Liver (tissue), 9 donors: Measurements from ENCODE around the gene ERBB3. TPM values are rescaled to one million over a fixed set of nuclear protein-coding genes. Genes with fewer than 3 reads are reported as not detected.
A peak's percentile ranks its signal among the peaks of the same experiment; 100 is the strongest.

ENCODE experiments used
- DNase-seq: peaks from one replicate; pipeline ENCODE4 v3.0.0-alpha.2; 2017; ENCODE audit warnings: low spot score
- H3K27ac ChIP-seq, 2 donors: one replicate each; pipeline ENCODE4 v1.7.0; 2013; ENCODE audit warnings: inconsistent platforms in 2 of 2, low read length in 2 of 2, control low read depth in 1 of 2, low read depth in 1 of 2, mild to moderate bottlenecking in 1 of 2
- H3K27me3 ChIP-seq, 4 donors: one replicate each; pipeline versions ENCODE4 v1.6.1 to v1.7.0; 2013; ENCODE audit warnings: low read length in 3 of 4, inconsistent platforms in 1 of 4, mild to moderate bottlenecking in 1 of 4, moderate library complexity in 1 of 4; ENCODE audit not compliant: control insufficient read depth in 4 of 4, insufficient read depth in 4 of 4
- H3K36me3 ChIP-seq, 4 donors: one replicate each; pipeline versions ENCODE4 v1.6.1 to v1.7.0; 2013; ENCODE audit warnings: low read length in 3 of 4, mild to moderate bottlenecking in 3 of 4, low read depth in 1 of 4, moderate library complexity in 1 of 4; ENCODE audit not compliant: control insufficient read depth in 4 of 4, insufficient read depth in 3 of 4
- H3K4me1 ChIP-seq, 4 donors: one replicate each; pipeline versions ENCODE4 v1.6.1 to v1.7.0; 2013; ENCODE audit warnings: low read length in 3 of 4, mild to moderate bottlenecking in 3 of 4, moderate library complexity in 1 of 4; ENCODE audit not compliant: control insufficient read depth in 4 of 4, insufficient read depth in 4 of 4
- H3K4me3 ChIP-seq, 3 donors: one replicate each; pipeline versions ENCODE4 v1.6.1 to v1.7.0; 2013; ENCODE audit warnings: low read length in 3 of 3, control low read depth in 1 of 3, low read depth in 1 of 3, mild to moderate bottlenecking in 1 of 3
- H3K9ac ChIP-seq, 2 donors: one replicate each; pipeline ENCODE4 v1.7.0; 2013; ENCODE audit warnings: low read length in 2 of 2, mild to moderate bottlenecking in 2 of 2, moderate library complexity in 2 of 2, control low read depth in 1 of 2, low read depth in 1 of 2
- H3K9me3 ChIP-seq, 4 donors: one replicate each; pipeline versions ENCODE4 v1.6.1 to v1.7.0; 2013; ENCODE audit warnings: low read length in 3 of 4; ENCODE audit not compliant: control insufficient read depth in 4 of 4
- ATF3 ChIP-seq: IDR thresholded peaks from 2 replicates; pipeline ENCODE4 v1.6.1; 2016; ENCODE audit warnings: antibody characterized with exemption
- EGR1 ChIP-seq, 2 donors: IDR thresholded peaks; 2 replicates each; pipeline ENCODE4 v1.6.1; 2016 to 2018; ENCODE audit warnings: antibody characterized with exemption in 2 of 2, low read depth in 2 of 2
- FOXA1 ChIP-seq: IDR thresholded peaks from 2 replicates; pipeline ENCODE4 v1.6.1; 2016; ENCODE audit warnings: antibody characterized with exemption
- FOXA2 ChIP-seq: IDR thresholded peaks from 2 replicates; pipeline ENCODE4 v1.6.1; 2016; ENCODE audit warnings: antibody characterized with exemption
- GABPA ChIP-seq, 2 donors: IDR thresholded peaks in 1 of 2; conservative IDR thresholded peaks in 1 of 2; 2 replicates each; pipeline ENCODE4 v1.6.1; 2016; ENCODE audit warnings: antibody characterized with exemption in 2 of 2, mild to moderate bottlenecking in 1 of 2, moderate library complexity in 1 of 2
- HNF4A ChIP-seq, 2 donors: conservative IDR thresholded peaks; 2 replicates each; pipeline ENCODE4 v1.6.1; 2016; ENCODE audit warnings: antibody characterized with exemption in 2 of 2, mild to moderate bottlenecking in 2 of 2
- HNF4G ChIP-seq: IDR thresholded peaks from 2 replicates; pipeline ENCODE4 v1.6.1; 2016; ENCODE audit warnings: antibody characterized with exemption
- JUND ChIP-seq, 2 donors: IDR thresholded peaks; 2 replicates each; pipeline ENCODE4 v1.6.1; 2016; ENCODE audit warnings: antibody characterized with exemption in 2 of 2
- MAX ChIP-seq: IDR thresholded peaks from 2 replicates; pipeline ENCODE4 v1.6.1; 2016; ENCODE audit warnings: antibody characterized with exemption
- NR2F2 ChIP-seq: IDR thresholded peaks from 2 replicates; pipeline ENCODE4 v1.6.1; 2016; ENCODE audit warnings: antibody characterized with exemption
- RAD21 ChIP-seq, 2 donors: IDR thresholded peaks; 2 replicates each; pipeline ENCODE4 v1.6.1; 2016; ENCODE audit warnings: antibody characterized with exemption in 2 of 2, mild to moderate bottlenecking in 2 of 2
- RXRA ChIP-seq, 2 donors: IDR thresholded peaks; 2 replicates each; pipeline ENCODE4 v1.6.1; 2017 to 2018; ENCODE audit warnings: antibody characterized with exemption in 2 of 2, mild to moderate bottlenecking in 1 of 2
- SP1 ChIP-seq: IDR thresholded peaks from 2 replicates; pipeline ENCODE4 v1.6.1; 2018; ENCODE audit warnings: antibody characterized with exemption, mild to moderate bottlenecking
- TAF1 ChIP-seq: conservative IDR thresholded peaks from 2 replicates; pipeline ENCODE4 v1.6.1; 2016; ENCODE audit warnings: antibody characterized with exemption, mild to moderate bottlenecking
- YY1 ChIP-seq: IDR thresholded peaks from 2 replicates; pipeline ENCODE4 v1.6.1; 2016; ENCODE audit warnings: antibody characterized with exemption, mild to moderate bottlenecking
- WGBS: extraction: QIAGEN DNeasy Blood & Tissue Kit; methylation state at CpG from one replicate; pipeline ENCODE4 v1.1.7; 2013; 5-methylcytosine and 5-hydroxymethylcytosine counted together
- polyA plus RNA-seq, 2 donors: library from polyadenylated mRNA; stranded (reverse) in 1 of 2; unstranded in 1 of 2; fragments of 200-250 nt in 1 of 2; fragments of >200 nt in 1 of 2; fragmentation: Nextera tagmentation in 1 of 2; extraction: Ambion mirVana in 1 of 2; gene quantifications; one replicate each; pipeline versions ENCODE4 v1.2.1 to v1.2.3, GENCODE V29; 2013 to 2015
- total RNA-seq, 2 donors: library from RNA; depleted of rRNA; stranded (reverse); fragments of >200 nt; gene quantifications; one replicate each; pipeline ENCODE4 v1.2.3, GENCODE V29; 2014
- TF ChIP-seq, protein P1 (sequence below): IDR thresholded peaks from 2 replicates; pipeline ENCODE4 v1.6.1; 2016; ENCODE audit warnings: antibody characterized with exemption
- TF ChIP-seq, protein P2 (sequence below): IDR thresholded peaks from 2 replicates; pipeline ENCODE4 v1.6.1; 2016; ENCODE audit warnings: antibody characterized with exemption, mild to moderate bottlenecking
- donor health status: healthy.
- donor health status: healthy.
- donor health status: healthy.
- donor health status: healthy.
- donor health status: healthy.

Gene ERBB3
- total and polyA plus RNA-seq, 4 donors, result 32.4 to 141 (median 51.6) TPM

- no peak for TF ChIP-seq GABPA (IDR thresholded peaks at IDR 0.05 in 1 of 2, conservative IDR thresholded peaks at IDR 0.05 in 1 of 2)
- no peak for TF ChIP-seq HNF4G
- no peak for TF ChIP-seq RXRA (IDR thresholded peaks at IDR 0.05)
- TF ChIP-seq TAF1, result no peak
- TF ChIP-seq RAD21 (IDR thresholded peaks at IDR 0.05), result no peak
- TF ChIP-seq, protein P1, sequence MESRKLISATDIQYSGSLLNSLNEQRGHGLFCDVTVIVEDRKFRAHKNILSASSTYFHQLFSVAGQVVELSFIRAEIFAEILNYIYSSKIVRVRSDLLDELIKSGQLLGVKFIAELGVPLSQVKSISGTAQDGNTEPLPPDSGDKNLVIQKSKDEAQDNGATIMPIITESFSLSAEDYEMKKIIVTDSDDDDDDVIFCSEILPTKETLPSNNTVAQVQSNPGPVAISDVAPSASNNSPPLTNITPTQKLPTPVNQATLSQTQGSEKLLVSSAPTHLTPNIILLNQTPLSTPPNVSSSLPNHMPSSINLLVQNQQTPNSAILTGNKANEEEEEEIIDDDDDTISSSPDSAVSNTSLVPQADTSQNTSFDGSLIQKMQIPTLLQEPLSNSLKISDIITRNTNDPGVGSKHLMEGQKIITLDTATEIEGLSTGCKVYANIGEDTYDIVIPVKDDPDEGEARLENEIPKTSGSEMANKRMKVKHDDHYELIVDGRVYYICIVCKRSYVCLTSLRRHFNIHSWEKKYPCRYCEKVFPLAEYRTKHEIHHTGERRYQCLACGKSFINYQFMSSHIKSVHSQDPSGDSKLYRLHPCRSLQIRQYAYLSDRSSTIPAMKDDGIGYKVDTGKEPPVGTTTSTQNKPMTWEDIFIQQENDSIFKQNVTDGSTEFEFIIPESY, result no peak
- WGBS, result 69% methylated on average over 4 of the region's 4 CpGs
- no peak overlapping the region for H3K27ac ChIP-seq
- peaks cover 28 to 73% (median 58%) of the 10 kb centered on the region in 4 donors for H3K4me1 ChIP-seq
- H3K9ac ChIP-seq, result no peak overlapping the region
- no peak for DNase-seq
- H3K27me3 ChIP-seq, result no peaks in the 10 kb centered on the region
- H3K36me3 ChIP-seq, result no peaks in the 10 kb centered on the region
- H3K4me3 ChIP-seq, result no peak overlapping the region
- H3K9me3 ChIP-seq, result no peaks in the 10 kb centered on the region
Observed at GRCh38 chr12:56124133-56124532, 44.2 kb downstream of the ERBB3 start.

- Histone ChIP-seq H3K36me3 (peaks cover 3 to 11% (median 8%) of the 10 kb centered on the region in 4 donors), H3K9ac (peak overlapping the region; percentile 50 to 88), H3K4me3 (no peak overlapping the region), H3K4me1 (peaks cover 9 to 53% (median 42%) of the 10 kb centered on the region in 4 donors), H3K27me3 (no peaks in the 10 kb centered on the region), H3K27ac (peak overlapping the region; percentile 75 to 85), H3K9me3 (no peaks in the 10 kb centered on the region)
- DNase-seq, result no peak
- TF ChIP-seq, protein P1, result no peak
- no peak for TF ChIP-seq FOXA1
- no peak for TF ChIP-seq EGR1 (IDR thresholded peaks at IDR 0.05; ENCODE audit: low read depth in 2 of 2)
- TF ChIP-seq FOXA2, result no peak
- no peak for TF ChIP-seq RXRA (IDR thresholded peaks at IDR 0.05)
- TF ChIP-seq JUND (IDR thresholded peaks at IDR 0.05), result no peak
- no peak for TF ChIP-seq YY1
- 48% methylated on average over 3 of the region's 3 CpGs for WGBS
Observed at GRCh38 chr12:56126732-56127239, 46.8 kb downstream of the ERBB3 start.

DNA sequence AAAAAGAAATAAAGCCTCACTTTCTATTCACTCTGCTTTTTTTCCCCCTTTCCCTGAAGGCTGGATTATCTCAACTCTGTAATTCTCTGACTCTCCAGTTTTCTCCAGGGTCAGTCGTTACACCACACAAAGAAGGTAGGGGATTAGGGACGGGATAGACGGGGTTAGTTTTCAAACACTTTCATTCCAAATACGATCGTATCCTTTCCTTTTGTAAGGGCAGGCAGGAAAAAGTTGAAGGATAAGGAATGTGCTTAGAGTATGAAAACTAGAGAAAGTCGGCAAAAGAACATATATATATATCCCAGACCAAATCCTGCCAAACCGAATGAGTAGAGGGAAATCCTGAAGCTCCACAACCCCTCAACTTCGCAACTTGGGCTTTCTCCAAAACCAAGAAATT, 47.5 kb downstream of the ERBB3 start:
- H3K27ac ChIP-seq, result peak overlapping the region; percentile 75 to 85
- TF ChIP-seq RAD21 (IDR thresholded peaks at IDR 0.05), result no peak
- no peak for TF ChIP-seq ATF3
- TF ChIP-seq HNF4A (conservative IDR thresholded peaks at IDR 0.05), result no peak
- TF ChIP-seq SP1, result no peak
- no peak for TF ChIP-seq FOXA2
- TF ChIP-seq FOXA1, result no peak
- TF ChIP-seq JUND (IDR thresholded peaks at IDR 0.05), result no peak
- TF ChIP-seq NR2F2, result no peak
- TF ChIP-seq TAF1, result no peak
- TF ChIP-seq MAX, result no peak
- TF ChIP-seq, protein P2, sequence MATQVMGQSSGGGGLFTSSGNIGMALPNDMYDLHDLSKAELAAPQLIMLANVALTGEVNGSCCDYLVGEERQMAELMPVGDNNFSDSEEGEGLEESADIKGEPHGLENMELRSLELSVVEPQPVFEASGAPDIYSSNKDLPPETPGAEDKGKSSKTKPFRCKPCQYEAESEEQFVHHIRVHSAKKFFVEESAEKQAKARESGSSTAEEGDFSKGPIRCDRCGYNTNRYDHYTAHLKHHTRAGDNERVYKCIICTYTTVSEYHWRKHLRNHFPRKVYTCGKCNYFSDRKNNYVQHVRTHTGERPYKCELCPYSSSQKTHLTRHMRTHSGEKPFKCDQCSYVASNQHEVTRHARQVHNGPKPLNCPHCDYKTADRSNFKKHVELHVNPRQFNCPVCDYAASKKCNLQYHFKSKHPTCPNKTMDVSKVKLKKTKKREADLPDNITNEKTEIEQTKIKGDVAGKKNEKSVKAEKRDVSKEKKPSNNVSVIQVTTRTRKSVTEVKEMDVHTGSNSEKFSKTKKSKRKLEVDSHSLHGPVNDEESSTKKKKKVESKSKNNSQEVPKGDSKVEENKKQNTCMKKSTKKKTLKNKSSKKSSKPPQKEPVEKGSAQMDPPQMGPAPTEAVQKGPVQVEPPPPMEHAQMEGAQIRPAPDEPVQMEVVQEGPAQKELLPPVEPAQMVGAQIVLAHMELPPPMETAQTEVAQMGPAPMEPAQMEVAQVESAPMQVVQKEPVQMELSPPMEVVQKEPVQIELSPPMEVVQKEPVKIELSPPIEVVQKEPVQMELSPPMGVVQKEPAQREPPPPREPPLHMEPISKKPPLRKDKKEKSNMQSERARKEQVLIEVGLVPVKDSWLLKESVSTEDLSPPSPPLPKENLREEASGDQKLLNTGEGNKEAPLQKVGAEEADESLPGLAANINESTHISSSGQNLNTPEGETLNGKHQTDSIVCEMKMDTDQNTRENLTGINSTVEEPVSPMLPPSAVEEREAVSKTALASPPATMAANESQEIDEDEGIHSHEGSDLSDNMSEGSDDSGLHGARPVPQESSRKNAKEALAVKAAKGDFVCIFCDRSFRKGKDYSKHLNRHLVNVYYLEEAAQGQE, result no peak
- no peak for TF ChIP-seq YY1
- peak overlapping the region; percentile 50 to 88 for H3K9ac ChIP-seq
- no peak for DNase-seq
- H3K36me3 ChIP-seq, result peaks cover 6 to 17% (median 12%) of the 10 kb centered on the region in 4 donors
- no peaks in the 10 kb centered on the region for H3K27me3 ChIP-seq
- H3K4me1 ChIP-seq, result peaks cover 4 to 46% (median 35%) of the 10 kb centered on the region in 4 donors
- peak overlapping the region in 2 of 3 donors; percentile 18 to 29 for H3K4me3 ChIP-seq
- H3K9me3 ChIP-seq, result no peaks in the 10 kb centered on the region
- 2% methylated on average over 8 of the region's 8 CpGs for WGBS
